Lower lobe of right lung (tissue), 2 donors: ENCODE data around the gene DPYD. TPM values are rescaled to one million over a fixed set of nuclear protein-coding genes. Genes with fewer than 3 reads are reported as not detected.

Experiments used
- ATAC-seq, 2 donors: fragments of 200-7000 bp; cut with Tn5 transposase; one replicate each; pipeline ENCODE4 v1.9.1; 2020 to 2022; ENCODE audit warnings: mild to moderate bottlenecking in 2 of 2, moderate library complexity in 2 of 2
- DNase-seq: peaks from one replicate; pipeline ENCODE4 v3.0.0-alpha.2; 2020
- H3K27ac ChIP-seq: fragments of 200-600 bp; one replicate; pipeline ENCODE4 v1.8.0; 2022
- H3K27me3 ChIP-seq: fragments of 200-600 bp; one replicate; pipeline ENCODE4 v1.8.0; 2022; ENCODE audit warnings: low read depth
- H3K36me3 ChIP-seq: fragments of 200-600 bp; one replicate; pipeline ENCODE4 v1.8.0; 2022; ENCODE audit warnings: mild to moderate bottlenecking
- H3K4me1 ChIP-seq: fragments of 200-600 bp; one replicate; pipeline ENCODE4 v1.8.0; 2022
- H3K4me3 ChIP-seq: fragments of 200-600 bp; one replicate; pipeline ENCODE4 v1.8.0; 2022; ENCODE audit warnings: mild to moderate bottlenecking
- H3K9me3 ChIP-seq: fragments of 200-600 bp; one replicate; pipeline ENCODE4 v1.8.0; 2022
- CTCF ChIP-seq: fragments of 200-600 bp; IDR thresholded peaks from one replicate; pipeline ENCODE4 v1.8.0; 2022; ENCODE audit warnings: antibody characterized with exemption, mild to moderate bottlenecking
- intact Hi-C: fragments of 100-400 bp; cut with DNase I; formaldehyde crosslinking; loops from one replicate; pipeline ENCODE4 v1.11.0; 2022
- total RNA-seq: library from RNA; stranded (reverse); fragmentation: NEBNext Ultra II Directional; extraction: Animal tissue kit (Norgen Biotek cat#: 25700); gene quantifications from one replicate; pipeline ENCODE4 v1.2.1, GENCODE V29; 2021
- donor health status: DM: no; HTN: yes; CAD: no; lungs with severe emphysema.

The DPYD gene
- total RNA-seq, 1 donor from 2014 or later = 91.9 TPM

- no peak overlapping the region for H3K27ac ChIP-seq
- H3K4me3 ChIP-seq = no peak overlapping the region
- ATAC-seq = no peak
- H3K36me3 ChIP-seq = no peaks in the 10 kb centered on the region
- no peaks in the 10 kb centered on the region for H3K27me3 ChIP-seq
- intact Hi-C loops = no loop called here
- H3K4me1 ChIP-seq = no peaks in the 10 kb centered on the region
- no peaks in the 10 kb centered on the region for H3K9me3 ChIP-seq
- TF ChIP-seq CTCF = no peak
- DNase-seq = no peak
These were observed 815.3 kb downstream of the DPYD start for GRCh38 chr1:97105531-97105930.

GRCh38 chr1:97101509-97101908 is 819.3 kb downstream of the DPYD start:
- H3K4me1 ChIP-seq = no peaks in the 10 kb centered on the region
- DNase-seq = no peak
- H3K36me3 ChIP-seq = peaks cover 17% of the 10 kb centered on the region
- H3K4me3 ChIP-seq = no peak overlapping the region
- no peaks in the 10 kb centered on the region for H3K27me3 ChIP-seq
- TF ChIP-seq CTCF = no peak
- H3K9me3 ChIP-seq = no peaks in the 10 kb centered on the region
- intact Hi-C loops = no loop called here
- no peak overlapping the region for H3K27ac ChIP-seq
- ATAC-seq = no peak

GRCh38 chr1:97097404-97097925 is 823.4 kb downstream of the DPYD start:
- no peak for DNase-seq

GRCh38 chr1:97095764-97096163 is 825.1 kb downstream of the DPYD start:
- intact Hi-C loops = no loop called here
- no peak overlapping the region for H3K27ac ChIP-seq
- ATAC-seq = no peak
- no peak for TF ChIP-seq CTCF
- no peak overlapping the region for H3K4me3 ChIP-seq
- H3K4me1 ChIP-seq = no peaks in the 10 kb centered on the region
- H3K36me3 ChIP-seq = peaks cover 17% of the 10 kb centered on the region
- H3K9me3 ChIP-seq = no peaks in the 10 kb centered on the region
- H3K27me3 ChIP-seq = no peaks in the 10 kb centered on the region
- DNase-seq = no peak

More at GRCh38 chr1:97097404-97097925, 823.4 kb downstream of the DPYD start:
- Histone ChIP-seq H3K27me3 (no peaks in the 10 kb centered on the region), H3K4me1 (no peaks in the 10 kb centered on the region), H3K27ac (no peak overlapping the region), H3K4me3 (no peak overlapping the region), H3K36me3 (peaks cover 17% of the 10 kb centered on the region), H3K9me3 (no peaks in the 10 kb centered on the region)
- ATAC-seq = no peak
- intact Hi-C loops = no loop called here
- no peak for TF ChIP-seq CTCF

GRCh38 chr1:97094247-97094972 is 826.4 kb downstream of the DPYD start:
- H3K36me3 ChIP-seq = peaks cover 17% of the 10 kb centered on the region
- TF ChIP-seq CTCF = no peak
- no peaks in the 10 kb centered on the region for H3K9me3 ChIP-seq
- ATAC-seq = no peak
- DNase-seq = no peak
- H3K27ac ChIP-seq = no peak overlapping the region
- intact Hi-C loops = no loop called here
- no peaks in the 10 kb centered on the region for H3K4me1 ChIP-seq
- no peak overlapping the region for H3K4me3 ChIP-seq
- no peaks in the 10 kb centered on the region for H3K27me3 ChIP-seq
